Measurements from ENCODE around the gene GSTA3.
"Not testable (repeated sequence)": the region's sequence is repeated elsewhere in the genome, so short reads cannot be mapped to it uniquely, and the experiment has no call there.

The GSTA3 gene

GRCh38 chr6:52856137-52856536 lies 53.4 kb downstream of the GSTA3 start:
- not testable (repeated sequence) for DNase-seq

- no peak for DNase-seq
Measured at GRCh38 chr6:52849137-52849536, 60.4 kb downstream of the GSTA3 start.

All from right hindlimb (tissue), 1 donor.